Activated CD8-positive, alpha-beta memory T cell treated with anti-CD3 and anti-CD28 coated beads for 1 hour (primary cell): ENCODE measurements around the gene RAPSN.

Source experiments
- DNase-seq, 2 donors: peaks; one replicate each; pipeline ENCODE4 v3.0.0-alpha.2; 2020; ENCODE audit warnings: low read depth in 1 of 2; ENCODE audit errors: extremely low read depth in 1 of 2

Gene RAPSN

DNA sequence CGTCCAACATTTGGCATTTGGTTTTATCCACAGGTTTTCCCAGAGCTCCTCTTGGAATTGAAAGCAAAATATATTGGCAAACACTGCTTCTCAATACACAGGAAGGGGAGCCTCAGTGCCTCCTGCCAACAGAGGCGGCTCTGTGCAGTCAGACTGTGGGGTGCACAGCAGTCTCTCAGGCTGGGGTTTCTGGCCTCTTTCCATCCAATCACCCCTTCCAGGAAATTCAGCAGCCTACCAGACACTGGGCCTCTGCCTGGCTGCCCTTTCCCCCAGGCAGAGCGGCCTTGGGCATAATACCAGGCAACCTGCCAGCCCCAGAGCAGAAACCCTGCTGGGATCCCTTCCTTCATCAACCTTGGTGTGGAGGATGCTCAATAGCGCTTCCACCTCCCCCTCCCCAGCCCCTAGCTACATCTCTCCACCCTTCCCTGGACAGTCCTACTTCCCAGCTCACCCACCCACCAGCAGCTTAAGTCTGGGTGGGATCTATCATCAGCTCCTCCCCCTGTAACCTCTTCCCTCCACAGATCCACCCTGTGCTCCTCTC, 17.8 kb upstream of the RAPSN start:
- no peak for DNase-seq

DNA sequence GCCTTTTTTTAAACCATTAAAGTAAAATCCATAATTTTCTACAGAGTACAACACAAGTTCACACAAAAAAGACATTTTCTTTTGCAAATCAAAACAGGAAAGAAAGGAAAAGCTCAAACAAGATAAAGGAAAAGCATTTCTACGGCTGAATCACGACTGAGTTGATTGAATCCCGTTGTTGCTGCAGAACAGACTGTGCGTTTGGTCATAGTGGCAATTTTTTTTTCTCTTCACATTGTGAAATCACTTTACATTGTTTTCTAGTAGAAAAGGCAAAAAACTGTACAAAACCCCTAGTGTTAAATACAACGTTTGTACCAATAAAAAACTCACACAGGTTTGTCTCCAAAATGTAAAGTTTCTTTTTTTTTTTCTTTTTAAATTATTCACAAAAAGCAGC, 17.3 kb upstream of the RAPSN start:
- no peak for DNase-seq

DNA sequence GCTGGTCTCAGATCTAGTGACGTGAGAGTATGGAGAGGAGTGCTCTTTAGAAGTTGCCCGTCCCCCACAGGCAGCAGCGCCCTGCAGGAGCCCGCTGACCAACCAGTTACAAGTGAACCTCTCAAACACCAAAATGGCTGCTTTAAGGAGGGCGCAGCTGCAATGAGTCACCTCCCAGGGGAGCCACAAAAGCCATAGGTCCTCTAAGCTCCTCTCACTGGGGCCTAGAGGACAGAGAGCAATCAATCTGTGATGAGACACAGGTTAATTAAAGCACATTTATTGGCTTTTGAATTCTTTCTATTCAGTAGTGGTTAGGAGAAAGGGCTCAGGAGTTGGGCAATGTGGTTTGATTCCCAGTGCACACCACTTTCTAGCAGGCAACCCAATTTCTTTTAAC, 15.5 kb upstream of the RAPSN start:
- DNase-seq: no peak

DNA sequence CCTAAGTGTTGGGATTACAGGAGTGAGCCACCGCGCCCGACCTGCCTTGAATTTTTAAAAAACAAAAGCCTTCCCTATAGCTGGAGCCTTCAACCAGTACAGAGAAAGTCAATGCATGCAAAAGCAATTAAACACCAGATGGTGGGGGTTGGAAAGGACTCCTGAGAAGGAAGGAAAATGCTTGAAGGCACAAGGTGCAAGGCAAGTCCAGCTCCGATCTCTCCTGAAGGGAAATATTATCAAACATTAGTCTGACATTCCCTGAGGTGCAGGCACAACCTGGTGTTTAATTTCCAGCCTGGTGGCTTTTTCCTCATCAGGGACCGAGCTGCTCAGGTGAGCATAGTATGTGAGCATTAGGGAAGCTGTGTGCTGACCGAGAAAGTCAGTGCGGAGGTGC, 12.9 kb upstream of the RAPSN start:
- no peak for DNase-seq

DNA sequence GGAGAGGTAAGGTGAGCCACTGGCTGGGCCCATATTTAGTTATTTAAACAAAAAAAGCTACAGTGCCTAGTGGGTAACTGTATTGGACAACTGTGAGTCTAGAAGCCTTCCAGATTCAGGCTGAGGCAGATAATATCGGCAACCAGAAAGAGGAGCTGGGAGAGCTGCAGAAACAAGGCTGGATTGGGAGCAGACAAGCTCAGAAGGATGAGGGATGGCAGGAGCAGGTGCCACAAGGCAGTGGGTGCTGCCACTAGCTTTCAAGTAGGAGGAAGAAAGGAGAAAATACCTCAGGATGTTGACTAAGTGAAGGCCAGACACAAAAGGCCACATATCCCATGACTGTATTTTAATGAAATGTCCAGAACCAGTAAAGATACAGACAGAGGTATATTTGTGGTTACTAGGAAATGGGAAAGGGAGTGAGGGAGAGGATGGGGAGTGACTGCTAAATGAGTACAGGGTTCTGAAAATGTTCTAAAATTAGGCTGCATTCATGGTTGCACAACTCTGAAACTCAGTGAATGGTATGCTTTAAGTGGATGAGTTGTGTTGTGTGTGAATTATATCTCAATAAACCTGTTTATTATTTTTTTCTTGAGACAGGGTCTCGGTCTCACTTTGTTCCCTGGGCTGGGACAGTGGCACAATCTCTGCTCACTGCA, 11.8 kb upstream of the RAPSN start:
- no peak for DNase-seq

DNA sequence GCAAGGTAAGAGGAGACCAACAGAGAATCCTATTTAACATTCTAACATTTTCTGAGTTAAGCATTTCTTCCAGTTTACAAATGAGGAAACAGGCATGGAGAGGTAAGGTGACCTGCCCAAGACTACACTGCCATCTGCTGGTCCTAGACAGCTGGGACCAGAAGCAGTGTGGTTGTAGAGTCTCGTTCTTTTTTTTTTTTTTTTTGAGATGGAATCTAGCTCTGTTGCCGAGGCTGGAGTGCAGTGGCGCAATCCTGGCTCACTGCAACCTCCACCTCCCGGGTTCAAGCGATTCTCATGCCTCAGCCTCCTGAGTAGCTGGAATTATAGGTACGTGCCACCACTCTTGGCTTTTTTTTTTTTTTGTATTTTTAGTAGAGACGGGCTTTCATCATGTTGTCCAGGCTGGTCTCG, 5.3 kb upstream of the RAPSN start:
- DNase-seq: peak; percentile 29 to 32

DNA sequence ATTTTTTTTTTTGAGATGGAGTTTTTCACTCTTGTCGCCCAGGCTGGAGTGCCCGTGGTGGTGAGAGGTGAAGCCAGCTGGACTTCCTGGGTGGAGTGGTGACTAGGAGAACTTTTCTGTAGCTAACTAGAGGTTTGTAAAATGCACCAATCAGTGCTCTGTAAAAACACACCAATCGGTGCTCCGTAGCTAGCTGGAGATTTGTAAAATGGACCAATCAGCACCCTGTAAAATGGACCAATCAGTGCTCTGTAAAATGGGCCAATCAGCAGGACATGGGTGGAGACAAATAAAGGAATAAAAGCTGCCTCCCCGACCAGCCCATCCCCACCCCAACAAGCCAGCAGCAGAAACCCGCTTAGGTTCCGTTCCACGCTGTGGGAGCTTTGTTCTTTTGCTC, 4.4 kb upstream of the RAPSN start:
- DNase-seq: no peak

DNA sequence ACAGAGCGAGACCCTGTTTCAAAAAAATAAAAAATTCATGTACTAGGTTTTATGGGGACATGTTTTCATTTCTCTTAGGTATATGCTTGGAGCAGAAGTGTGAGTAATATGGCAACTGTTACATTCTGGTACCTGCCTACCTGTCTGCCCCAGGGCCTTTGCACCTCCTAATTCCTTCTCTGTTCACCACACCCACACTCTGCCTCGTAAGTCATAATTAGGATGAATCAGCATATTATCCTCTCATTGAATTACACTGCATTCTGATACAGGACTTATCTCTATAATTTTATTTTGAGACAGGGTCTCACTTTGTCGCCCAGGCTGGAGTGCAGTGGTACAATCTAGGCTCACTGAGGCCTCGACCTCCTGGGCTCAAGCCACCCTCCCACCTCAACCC, 3.1 kb upstream of the RAPSN start:
- DNase-seq: no peak

DNA sequence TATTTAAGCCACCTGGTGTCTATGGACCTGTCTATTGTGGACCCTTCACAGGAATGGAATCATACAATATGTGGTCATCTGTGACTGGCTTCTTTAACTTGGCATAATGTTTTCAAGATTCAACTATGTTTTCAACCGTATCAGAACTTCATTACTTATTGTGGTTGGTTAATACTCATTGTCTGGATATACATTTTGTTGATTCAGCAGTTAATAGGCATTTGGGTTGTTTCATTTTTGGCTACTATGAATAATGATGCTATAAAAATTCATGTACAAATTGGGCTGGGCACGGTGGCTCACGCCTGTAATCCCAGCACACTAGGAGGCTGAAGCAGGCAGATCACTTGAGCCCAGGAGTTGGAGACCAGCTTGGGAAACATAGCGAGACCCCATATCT, 2.5 kb upstream of the RAPSN start:
- no peak for DNase-seq

DNA sequence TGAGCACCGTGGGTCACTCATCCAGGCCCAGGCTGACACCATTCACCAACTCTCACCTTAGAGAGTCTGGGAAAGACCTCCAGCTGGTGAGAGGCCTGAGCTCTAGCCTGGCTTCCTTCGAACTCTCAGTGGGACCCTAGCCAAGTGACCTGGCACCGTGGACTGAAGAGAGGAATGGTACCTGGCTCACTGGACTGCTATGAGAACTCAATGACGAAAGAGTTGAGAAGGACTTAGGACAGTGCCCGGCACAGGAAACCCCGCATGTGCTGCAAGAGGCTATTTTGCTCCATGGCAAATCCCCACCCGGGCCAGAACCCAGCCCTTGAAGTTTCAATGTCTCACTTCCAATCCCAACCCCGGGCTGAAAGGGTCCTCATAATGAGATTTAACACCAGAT, 605 bp upstream of the RAPSN start:
- DNase-seq: no peak

DNA sequence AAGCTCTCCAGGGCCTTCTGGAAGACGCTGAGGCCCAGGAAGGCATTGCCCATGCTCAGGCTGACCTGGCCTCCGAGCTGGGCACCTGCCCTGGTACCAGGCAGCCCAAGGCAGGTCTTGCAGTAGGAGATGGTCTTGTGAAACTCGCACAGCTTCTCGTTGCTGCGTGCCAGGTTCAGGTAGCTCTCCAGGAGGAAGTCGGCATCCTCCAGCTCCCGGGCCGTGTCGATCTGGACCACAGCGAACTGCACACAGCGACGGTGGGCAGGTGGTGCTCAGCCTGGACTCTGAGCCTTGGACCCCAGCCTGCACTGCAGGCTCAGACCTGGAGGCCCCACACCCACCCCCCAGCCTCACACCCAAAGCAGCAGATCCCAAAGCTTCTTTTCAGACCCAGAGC, 1.0 kb downstream of the RAPSN start:
- no peak for DNase-seq

DNA sequence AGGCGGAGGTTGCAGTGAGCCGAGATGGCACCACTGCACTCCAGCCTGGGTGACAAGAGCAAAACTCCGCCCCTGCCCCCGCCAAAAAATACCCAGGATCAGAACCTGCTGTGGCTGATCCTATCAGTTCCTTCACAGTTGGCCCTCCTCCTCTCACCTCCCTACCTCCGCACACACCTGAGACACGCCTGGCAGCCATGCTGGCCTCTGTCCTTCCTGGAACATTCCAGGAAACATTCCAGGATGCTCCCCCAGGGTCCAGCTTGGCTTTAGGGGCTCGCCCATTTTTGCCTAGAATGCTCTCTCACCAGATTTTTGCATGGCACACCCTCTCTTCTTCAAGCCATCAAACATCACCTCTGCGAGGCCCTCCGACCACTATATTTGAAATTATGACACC, 2.1 kb downstream of the RAPSN start:
- no peak for DNase-seq

DNA sequence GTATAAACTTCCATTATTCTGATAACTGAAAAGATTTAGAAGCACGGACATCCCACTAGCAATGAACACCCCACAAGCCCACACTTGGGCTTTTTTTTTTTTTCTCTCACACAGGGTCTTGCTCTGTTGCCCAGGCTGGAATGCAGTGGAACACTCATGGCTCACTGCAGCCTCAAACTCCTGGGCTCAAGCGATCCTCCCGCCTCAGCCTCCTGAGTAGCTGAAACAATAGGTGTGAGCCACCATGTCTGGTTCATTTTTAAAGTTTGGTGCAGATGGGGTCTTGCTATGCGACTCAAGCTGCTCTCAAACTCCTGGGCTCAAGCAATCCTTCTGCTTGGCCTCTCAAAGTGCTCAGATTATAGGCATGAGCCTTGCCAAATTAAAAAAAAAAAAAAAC, 3.1 kb downstream of the RAPSN start:
- DNase-seq: no peak

DNA sequence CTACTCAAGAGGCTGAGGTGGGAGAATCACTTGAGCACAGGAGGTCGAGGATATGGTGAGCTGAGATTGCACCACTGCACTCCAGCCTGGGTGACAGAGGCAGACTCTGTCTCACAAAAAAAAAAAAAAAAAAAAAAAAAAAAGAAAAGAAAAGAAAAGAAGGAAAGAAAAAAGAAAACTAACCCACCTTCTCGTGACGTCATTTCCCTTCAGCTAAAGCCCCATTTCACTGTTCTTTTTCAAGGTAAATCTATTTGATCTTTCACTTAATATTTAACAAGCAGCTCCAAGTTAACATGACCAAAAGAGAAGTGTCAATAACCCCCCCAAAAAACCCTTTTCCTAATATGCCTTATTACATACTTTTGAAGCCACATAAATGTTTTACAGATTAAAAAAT, 5.1 kb downstream of the RAPSN start:
- no peak for DNase-seq

DNA sequence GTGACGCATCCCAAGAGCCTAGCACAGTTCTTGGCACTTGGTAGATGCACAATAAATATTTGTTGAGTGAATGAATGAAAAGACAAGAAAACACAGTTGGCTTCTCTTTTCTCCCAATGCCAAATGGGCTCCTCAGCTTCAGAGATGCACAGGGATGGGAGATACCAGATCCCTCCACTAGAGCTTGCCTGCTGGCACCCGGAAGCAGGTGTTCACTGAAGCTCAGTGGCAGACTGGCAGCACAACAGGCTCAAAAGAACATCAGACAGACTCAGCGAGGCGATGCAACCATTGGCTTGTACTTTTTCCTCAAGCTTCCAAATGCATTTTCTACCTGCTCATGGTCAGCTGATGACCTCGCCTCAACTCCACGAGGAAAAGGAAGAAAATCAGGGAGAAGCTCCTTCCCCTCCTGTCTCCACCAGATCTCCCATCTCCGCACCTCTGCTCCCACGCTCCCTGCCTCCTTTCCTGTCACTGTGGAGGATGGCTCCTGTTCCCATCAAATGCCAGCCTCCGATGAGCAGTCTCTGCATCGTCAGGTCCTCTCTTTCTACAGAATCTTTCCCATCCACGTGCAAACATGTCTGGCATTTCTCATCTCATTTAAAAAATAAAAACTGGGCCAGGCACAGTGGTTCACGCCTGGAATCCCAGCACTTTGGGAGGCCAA, 5.8 kb downstream of the RAPSN start:
- no peak for DNase-seq

DNA sequence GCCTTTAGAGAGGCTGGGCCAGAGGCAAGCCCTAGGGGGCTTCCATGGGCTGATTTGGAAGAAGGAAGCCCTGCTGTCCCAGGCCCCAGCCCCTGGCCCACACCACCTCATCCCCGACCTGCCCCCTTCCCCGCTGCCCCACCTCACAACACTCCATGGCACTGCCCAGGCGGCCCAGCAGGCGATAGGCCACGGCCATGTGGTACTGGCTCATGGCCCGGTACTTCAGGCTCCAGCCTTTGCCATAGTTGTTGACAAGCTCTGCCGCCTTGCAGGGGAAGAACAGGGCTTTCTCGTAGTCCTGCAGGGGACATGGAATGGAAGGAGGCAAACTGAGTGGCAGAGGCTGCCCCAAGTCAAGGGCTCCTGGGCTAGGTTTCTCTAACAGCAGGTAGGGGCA, 6.4 kb downstream of the RAPSN start:
- DNase-seq: no peak

DNA sequence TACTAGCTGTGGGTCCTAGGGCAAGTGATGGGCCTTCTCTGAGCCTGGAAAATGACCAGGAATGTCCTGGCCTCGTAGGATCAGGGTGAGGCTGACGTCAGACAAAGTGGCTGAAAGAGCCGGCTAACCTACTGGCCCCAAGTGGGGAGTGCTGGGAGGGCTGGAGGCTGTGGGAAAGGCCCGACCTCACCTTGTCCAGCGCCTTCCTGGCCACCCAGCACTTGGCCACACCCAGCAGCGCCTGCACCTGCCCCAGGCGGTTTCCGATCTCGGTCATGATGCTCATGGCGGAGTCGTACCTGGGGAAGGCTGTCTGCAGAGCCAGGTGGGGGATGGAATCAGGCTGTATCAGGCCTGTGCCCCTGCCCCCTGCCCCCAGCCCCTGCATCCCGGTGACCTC, 7.5 kb downstream of the RAPSN start:
- DNase-seq: no peak

DNA sequence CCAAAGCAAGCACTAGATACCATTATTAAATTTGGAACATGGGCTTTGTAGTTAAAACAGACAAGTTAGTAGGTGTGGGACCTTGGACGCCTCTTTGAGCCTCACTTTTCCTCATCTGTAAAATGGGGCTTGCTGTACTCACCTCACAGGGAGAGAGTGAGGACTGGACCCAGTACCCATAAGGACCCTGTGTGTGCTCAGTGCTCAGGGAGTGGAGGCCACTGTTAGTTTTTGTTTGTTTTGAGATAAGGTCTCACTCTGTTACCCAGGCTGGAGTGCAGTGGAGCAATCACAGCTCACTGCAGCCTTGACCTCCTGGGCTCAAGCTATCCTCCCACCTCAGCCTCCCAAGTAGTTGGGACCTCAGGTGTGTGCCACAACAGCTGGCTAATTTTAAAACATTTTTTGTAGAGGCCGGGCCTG, 8.9 kb downstream of the RAPSN start:
- DNase-seq: no peak

DNA sequence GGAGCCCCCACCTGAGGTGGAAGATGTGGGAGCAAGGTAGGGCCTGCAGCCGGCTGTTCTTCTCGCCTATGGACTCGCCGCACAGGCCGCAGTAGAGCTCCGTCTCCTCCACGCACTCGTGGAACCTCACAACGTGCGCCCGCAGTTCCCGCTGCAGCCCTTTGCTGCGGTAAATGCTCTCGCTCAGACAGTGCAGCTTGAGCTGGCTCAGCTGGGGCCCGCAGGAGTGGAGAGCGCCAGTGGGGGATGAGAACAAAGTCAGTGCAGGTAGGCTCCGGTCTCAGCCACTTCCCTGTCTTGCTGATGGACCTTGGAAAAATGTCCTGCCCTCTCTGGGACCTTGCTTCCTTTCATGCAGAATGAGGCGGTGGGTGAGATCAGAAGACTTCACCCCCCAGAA, 10.2 kb downstream of the RAPSN start:
- no peak for DNase-seq

DNA sequence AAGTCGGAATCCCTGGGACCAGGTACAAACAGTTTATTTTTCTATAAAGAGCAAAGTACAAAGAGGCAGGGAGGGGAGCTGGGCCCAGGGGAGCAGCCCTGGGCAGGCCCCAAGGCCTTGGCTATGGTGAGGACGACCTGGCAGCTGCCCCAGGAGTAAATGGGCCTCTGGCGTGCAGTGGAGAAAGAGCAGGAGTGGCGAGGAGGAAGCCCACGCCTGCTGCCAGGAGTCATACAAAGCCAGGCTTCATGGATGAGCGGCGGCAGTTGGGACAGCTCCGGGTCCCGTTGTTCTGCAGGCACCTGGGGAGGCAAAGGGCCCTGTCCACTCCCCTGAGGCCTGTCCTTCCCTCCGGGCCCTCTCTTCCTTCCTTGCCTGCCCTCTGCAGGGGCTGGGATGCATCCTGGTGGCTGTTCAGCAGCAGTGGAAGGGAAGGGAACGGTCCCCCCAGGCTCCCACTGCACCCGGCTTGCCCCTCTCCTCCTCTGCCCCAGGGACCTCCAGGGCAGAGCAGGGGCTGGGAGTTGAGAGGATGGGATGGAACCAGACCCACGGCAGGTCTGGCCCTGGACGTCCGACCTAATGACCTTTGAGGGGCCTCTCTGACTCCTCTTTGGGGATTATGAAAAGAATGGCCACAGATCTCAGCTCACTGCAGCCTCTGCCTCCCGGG, 11.1 kb downstream of the RAPSN start:
- DNase-seq: no peak

DNA sequence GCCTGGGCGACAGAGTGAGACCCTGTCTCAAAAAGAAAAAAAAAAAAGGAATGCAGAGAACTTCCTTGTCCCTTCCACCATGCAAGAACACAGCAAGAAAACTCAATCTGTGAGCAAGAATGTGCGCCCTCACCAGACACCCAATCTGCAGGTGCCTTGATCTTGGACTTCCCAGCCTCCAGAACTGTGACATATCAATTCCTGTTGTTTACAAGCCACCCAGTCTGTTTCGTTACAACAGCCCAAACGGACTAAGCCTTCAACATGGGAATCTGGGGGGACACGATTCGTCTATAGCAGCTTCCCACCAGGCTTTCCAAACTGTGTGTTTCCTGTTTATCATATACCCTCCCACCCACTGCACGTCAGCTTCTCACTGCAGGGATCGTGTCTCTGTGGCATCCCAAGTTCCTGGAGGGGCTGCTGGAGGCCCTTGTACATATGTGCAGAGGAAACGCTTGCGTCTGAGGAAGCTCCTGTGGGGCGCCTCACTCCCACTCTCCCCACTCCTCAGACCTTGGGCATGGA, 11.7 kb downstream of the RAPSN start:
- no peak for DNase-seq

DNA sequence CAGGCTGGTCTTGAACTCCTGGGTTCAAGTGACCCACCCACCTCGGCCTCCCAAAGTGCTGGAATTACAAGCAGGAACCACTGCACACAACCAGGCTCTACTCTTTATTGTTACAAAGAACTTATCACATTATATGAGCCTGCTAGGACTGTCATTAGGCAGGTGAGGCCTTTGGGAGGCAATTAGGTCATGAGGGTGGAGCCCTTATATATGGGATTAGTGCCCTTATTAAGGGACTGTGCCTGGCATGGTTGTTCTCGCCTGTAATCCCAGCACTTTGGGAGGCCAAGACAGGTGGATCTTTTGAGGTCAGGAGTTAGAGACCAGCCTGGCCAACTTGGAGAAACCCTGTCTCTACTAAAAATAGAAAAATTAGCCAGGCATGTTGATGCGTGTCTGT, 12.2 kb downstream of the RAPSN start:
- DNase-seq: no peak
